Thoracic aorta (tissue), 2 donors: ENCODE measurements around the gene ZNF562. TPM values are rescaled to one million over a fixed set of nuclear protein-coding genes. Genes with fewer than 3 reads are reported as not detected.
"Not testable (repeated sequence)": the region's sequence is repeated elsewhere in the genome, so short reads cannot be mapped to it uniquely, and the experiment has no call there.

ENCODE experiments used
- ATAC-seq: fragments of 150-250 bp; one replicate; pipeline ENCODE4 v1.8.0; 2017; ENCODE audit warnings: low read depth; ENCODE audit not compliant: insufficient number of reproducible peaks, low FRiP score
- DNase-seq: peaks from one replicate; pipeline ENCODE4 v3.0.0-alpha.2; 2020; ENCODE audit warnings: low spot score
- H3K27ac ChIP-seq, 2 donors: fragments of 200-600 bp; sonication (generic); 1 replicate in 1 of 2; 2 replicates in 1 of 2; pipeline ENCODE4 v1.5.1; 2016; ENCODE audit warnings: mild to moderate bottlenecking in 2 of 2, moderate library complexity in 2 of 2
- H3K27me3 ChIP-seq: fragments of 200-600 bp; sonication (generic); replicated peaks from 2 replicates; pipeline ENCODE4 v1.6.0; 2016; ENCODE audit warnings: mild to moderate bottlenecking; ENCODE audit not compliant: insufficient read depth
- H3K36me3 ChIP-seq: fragments of 200-600 bp; sonication (generic); one replicate; pipeline ENCODE4 v1.5.1; 2016
- H3K4me1 ChIP-seq, 2 donors: fragments of 200-600 bp; sonication (generic); 1 replicate in 1 of 2; 2 replicates in 1 of 2; pipeline versions ENCODE4 v1.5.1 to v1.6.0; 2016; ENCODE audit warnings: low read depth in 2 of 2, mild to moderate bottlenecking in 1 of 2; ENCODE audit not compliant: control insufficient read depth in 1 of 2
- H3K4me3 ChIP-seq: fragments of 200-600 bp; sonication (generic); 2 replicates; pipeline ENCODE4 v1.5.1; 2016; ENCODE audit warnings: mild to moderate bottlenecking
- H3K9me3 ChIP-seq: fragments of 200-600 bp; sonication (generic); 2 replicates; pipeline ENCODE4 v1.5.1; 2016
- total RNA-seq, 2 donors: library from RNA; depleted of rRNA; stranded (reverse); fragments of >200 nt; gene quantifications; one replicate each; pipeline versions ENCODE4 v1.1.0 to v1.2.3, GENCODE V29; 2016
- TF ChIP-seq, protein P1 (sequence below): fragments of 200-600 bp; sonication (generic); IDR thresholded peaks from one replicate; pipeline ENCODE4 v1.5.1; 2019; ENCODE audit warnings: antibody characterized with exemption

Gene ZNF562
- total RNA-seq, 2 donors from 2014 or later: 13.3 to 35.6 TPM

DNA sequence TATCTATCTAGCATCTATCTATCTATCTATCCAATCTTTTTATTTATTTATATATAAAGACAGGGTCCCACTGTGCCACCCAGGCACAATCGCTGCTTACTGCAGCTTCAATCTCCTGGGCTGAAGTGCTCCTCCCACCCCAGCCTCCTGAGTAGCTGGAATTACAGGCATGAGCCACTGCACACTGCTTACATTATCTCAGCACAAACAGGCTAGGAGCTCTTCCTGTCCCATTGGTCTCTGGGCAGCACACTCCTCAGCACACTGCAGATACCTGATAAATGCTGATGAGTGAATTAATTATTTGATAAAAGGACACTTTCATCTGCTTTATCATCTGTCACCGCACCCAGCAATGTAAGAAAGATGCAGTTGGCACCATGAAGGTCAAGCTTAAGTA lies 16.1 kb downstream of the ZNF562 start:
- no peak overlapping the region for H3K4me3 ChIP-seq
- TF ChIP-seq, protein P1, sequence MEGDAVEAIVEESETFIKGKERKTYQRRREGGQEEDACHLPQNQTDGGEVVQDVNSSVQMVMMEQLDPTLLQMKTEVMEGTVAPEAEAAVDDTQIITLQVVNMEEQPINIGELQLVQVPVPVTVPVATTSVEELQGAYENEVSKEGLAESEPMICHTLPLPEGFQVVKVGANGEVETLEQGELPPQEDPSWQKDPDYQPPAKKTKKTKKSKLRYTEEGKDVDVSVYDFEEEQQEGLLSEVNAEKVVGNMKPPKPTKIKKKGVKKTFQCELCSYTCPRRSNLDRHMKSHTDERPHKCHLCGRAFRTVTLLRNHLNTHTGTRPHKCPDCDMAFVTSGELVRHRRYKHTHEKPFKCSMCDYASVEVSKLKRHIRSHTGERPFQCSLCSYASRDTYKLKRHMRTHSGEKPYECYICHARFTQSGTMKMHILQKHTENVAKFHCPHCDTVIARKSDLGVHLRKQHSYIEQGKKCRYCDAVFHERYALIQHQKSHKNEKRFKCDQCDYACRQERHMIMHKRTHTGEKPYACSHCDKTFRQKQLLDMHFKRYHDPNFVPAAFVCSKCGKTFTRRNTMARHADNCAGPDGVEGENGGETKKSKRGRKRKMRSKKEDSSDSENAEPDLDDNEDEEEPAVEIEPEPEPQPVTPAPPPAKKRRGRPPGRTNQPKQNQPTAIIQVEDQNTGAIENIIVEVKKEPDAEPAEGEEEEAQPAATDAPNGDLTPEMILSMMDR: no peak
- no peak overlapping the region for H3K27ac ChIP-seq
- ATAC-seq: no peak
- no peaks in the 10 kb centered on the region for H3K27me3 ChIP-seq
- no peak for DNase-seq
- no peaks in the 10 kb centered on the region for H3K4me1 ChIP-seq
- peaks cover 4% of the 10 kb centered on the region for H3K9me3 ChIP-seq
- peaks cover 41% of the 10 kb centered on the region for H3K36me3 ChIP-seq

DNA sequence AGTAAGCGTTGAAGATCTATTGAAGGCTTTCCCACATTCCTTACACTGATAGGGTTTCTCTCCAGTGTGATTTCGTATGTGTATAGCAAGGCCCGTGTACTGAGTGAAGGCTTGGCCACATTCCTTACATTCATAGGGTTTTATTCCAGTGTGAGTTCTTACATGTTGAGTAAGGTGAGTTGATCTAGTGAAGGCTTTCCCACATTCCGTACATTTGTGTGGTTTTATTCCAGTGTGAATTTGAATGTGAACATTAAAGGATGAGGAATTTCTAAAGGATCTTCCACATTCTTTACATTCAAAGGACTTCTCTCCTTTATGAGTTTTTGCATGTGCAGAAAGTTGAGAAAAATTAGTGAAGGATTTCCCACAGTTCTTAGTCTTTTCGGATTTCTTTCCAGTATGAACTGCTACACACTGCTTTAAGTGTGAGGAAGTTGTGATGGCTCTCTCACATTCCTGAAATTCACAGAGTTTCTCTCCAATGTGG lies 21.8 kb downstream of the ZNF562 start:
- Histone ChIP-seq H3K9me3 (peaks cover 30% of the 10 kb centered on the region), H3K36me3 (peaks cover 81% of the 10 kb centered on the region)
- H3K4me1 ChIP-seq, ATAC-seq, H3K27me3 ChIP-seq, H3K27ac ChIP-seq, DNase-seq, H3K4me3 ChIP-seq: not testable (repeated sequence)

DNA sequence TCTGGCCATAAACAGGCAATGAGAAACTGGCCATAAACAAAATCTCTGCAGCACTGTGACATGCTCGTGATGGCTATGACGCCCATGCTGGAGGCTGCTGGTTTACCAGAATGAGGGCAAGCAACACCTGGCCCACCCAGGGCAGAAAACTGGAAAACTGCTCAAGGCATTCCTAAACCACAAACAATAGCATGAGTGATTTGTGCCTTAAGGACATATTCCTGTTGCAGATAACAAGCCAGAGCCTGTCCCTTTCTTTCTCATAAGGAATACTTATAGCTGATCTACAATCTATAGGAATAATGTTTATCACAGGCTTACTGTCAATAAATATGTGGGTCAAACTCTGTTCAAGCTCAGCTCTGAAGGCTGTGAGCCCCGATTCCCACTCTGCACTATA lies 23.4 kb downstream of the ZNF562 start:
- Histone ChIP-seq H3K9me3 (peaks cover 30% of the 10 kb centered on the region), H3K36me3 (peaks cover 73% of the 10 kb centered on the region)
- not testable (repeated sequence) for H3K27ac ChIP-seq, DNase-seq, H3K4me3 ChIP-seq, H3K4me1 ChIP-seq, ATAC-seq, H3K27me3 ChIP-seq

DNA sequence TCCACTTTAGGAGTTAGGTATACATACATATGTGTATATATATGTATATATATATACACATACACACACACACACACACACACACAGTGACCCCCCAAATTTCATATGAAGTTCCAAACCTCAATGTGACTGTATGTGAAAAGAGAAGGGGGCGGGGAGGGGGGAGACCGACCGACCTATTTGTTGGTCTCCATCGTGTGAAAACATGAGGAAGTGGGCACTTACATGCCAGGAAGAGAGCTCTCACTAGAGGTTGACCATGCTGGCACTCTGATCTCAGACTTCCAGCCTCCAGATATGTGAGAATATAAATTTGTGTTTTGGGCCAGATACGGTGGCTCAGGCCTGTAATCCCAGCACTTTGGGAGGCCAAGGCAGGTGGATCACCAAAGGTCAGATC lies 24.6 kb downstream of the ZNF562 start:
- ATAC-seq (no peak), DNase-seq (no peak)
- Histone ChIP-seq H3K27ac (no peak overlapping the region), H3K36me3 (peaks cover 62% of the 10 kb centered on the region), H3K4me3 (no peak overlapping the region), H3K9me3 (peaks cover 30% of the 10 kb centered on the region), H3K4me1 (no peaks in the 10 kb centered on the region), H3K27me3 (no peaks in the 10 kb centered on the region)
- TF ChIP-seq, protein P1: no peak

DNA sequence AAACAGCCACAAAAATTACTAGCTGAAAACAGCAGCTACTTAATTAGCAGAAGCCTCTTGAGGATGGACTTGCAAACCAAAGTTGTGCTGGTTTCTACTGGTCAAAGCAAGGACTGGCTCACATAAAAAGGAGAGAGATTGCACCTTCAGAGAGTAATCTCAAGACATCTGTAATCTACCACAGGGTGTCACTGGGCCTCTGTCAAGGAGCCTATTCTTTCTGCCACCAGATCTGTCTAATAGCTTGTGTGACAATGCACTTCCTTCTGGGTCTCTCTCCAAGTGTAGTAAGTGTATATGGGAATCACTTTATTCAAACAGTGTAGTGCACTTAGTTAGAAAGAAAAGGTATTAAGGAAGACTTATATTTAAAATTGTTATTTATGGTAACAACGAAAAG lies 29.4 kb downstream of the ZNF562 start:
- H3K4me1 ChIP-seq: no peaks in the 10 kb centered on the region

DNA sequence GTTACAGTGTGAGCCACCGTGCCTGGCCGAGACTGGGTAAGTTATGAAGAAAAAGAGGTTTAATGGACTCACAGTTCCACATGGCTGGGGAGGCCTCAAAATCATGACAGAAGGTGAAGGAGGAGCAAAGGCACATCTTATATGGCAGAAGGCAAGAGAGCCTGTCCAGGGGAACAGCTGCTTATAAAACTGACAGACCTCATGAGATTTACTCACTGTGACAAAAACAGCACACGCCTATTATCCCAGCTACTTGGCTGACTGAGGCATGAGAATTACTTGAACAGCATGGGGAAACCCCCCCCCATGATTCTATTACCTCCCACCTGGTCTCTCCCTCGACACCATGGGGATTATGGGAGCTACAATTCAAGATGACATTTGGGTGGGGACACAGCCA lies 30.4 kb downstream of the ZNF562 start:
- Histone ChIP-seq H3K27me3 (no peaks in the 10 kb centered on the region), H3K4me1 (no peaks in the 10 kb centered on the region), H3K4me3 (no peak overlapping the region), H3K9me3 (no peaks in the 10 kb centered on the region), H3K36me3 (peaks cover 24% of the 10 kb centered on the region), H3K27ac (no peak overlapping the region)
- ATAC-seq: no peak
- TF ChIP-seq, protein P1: no peak
- DNase-seq: no peak

More for the DNA sequence above, 29.4 kb downstream of the ZNF562 start:
- no peaks in the 10 kb centered on the region for H3K27me3 ChIP-seq
- DNase-seq (no peak), ATAC-seq (no peak)
- H3K27ac ChIP-seq: no peak overlapping the region
- TF ChIP-seq, protein P1: no peak
- H3K9me3 ChIP-seq: no peaks in the 10 kb centered on the region
- peaks cover 27% of the 10 kb centered on the region for H3K36me3 ChIP-seq
- no peak overlapping the region for H3K4me3 ChIP-seq
